ENCODE results near the gene ZNF117.
"Not testable (repeated sequence)": the region's sequence is repeated elsewhere in the genome, so short reads cannot be mapped to it uniquely, and the experiment has no call there.

The ZNF117 gene

DNA sequence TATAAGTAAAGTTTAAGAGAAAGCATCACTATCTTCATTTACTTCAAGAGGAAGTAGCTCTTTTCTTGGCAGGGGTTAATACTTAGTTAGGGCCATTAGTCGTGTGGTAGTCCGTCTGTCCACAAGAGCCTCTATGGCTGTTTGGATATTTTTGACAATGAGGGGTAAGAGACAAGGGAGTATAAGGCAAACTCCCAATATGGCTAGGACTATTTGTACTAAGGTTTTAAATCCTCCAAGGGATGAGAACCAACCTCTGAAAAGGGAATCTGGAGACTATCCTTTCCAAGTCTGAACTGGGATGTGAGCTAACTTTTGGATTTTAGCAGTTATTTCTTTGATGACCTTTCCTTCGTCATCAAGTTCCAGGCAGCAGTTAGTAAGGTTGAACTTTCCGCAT is at the start of gene ZNF117:
Gene ZNF117, minus strand, starts transcription at position 101 of the 400 bp plus-strand sequence.
- H3K4me3 ChIP-seq (ENCODE audit: control insufficient read depth, low read depth, low read length) = no peak within 1 kb of the TSS
- TF ChIP-seq CTCF (IDR thresholded peaks at IDR 0.05; ENCODE audit: control insufficient read depth, insufficient read depth, low read depth, low read length, missing control alignments) = no peak
- DNase-seq (ENCODE audit: low read depth) = no peak

DNA sequence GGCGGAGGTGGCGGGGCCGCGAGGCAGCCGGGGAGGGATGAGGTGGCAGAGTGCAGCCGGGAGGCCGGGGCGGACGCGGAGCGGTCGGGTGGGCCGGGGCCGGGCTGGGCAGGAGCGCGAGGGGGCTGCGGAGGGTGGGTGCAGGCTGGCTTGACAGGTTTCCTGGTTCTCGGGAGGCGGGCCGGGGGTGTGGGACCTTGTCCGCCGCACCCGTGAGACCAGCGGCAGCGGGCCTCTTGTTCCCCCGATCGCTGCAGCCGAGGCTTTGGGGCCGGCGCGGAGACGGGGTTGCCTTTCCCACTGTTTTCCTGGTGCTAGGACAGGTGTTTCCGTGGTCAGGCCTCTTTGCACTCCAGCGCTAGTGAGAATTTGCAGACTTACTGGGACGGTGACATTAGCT is 47.9 kb upstream of the ZNF117 start:
- not testable (repeated sequence) for DNase-seq (ENCODE audit: low read depth)
- peak overlapping the region; percentile 78 for H3K4me3 ChIP-seq (ENCODE audit: control insufficient read depth, low read depth, low read length)

DNA sequence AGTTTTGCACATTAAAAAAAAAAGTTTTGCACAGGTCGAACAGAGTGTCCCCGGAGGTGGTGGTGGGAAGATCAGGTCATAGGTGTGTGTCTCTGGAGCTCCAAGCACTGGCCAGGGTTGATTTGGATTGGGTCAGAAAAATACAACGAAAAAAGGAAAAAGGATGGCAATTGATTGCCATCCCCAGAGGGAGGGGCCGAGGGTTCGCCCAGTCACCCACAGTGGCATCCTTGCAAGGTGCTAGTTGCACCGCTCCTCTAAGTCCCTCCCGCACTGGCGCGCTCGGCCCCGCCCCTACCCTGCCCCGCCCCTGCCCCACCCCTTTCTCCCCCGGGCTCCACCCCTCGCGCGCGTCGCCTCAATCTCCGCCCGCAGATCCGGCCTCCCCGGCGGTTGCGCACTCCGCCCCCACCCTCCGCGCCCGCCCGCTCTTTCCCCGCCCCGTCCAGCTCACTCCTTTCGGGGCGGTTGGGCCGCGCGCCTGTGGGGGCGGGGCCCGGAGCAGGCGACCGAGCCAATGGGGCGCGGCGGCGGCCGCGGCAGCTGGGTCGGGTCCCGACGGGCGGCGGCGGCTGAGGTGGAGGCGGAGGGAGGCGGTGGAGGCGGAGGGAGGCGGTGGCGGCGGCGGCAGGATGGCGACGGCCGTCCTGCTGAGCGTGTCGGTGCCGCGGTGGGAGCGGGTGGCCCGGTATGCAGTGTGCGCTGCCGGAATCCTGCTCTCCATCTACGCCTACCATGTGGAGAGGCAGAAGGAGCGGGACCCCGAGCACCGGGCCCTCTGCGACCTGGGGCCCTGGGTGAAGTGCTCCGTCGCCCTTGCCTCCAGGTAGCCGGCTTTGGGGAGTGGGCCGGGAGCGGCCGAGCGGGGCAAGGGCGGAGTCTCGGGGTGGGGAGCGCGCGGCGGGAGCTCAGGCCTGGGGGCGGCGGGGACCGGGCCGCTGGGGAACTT is 47.2 kb upstream of the ZNF117 start:
- peak overlapping the region; percentile 78 for H3K4me3 ChIP-seq (ENCODE audit: control insufficient read depth, low read depth, low read length)
- TF ChIP-seq CTCF (IDR thresholded peaks at IDR 0.05; ENCODE audit: control insufficient read depth, insufficient read depth, low read depth, low read length, missing control alignments) = no peak
- peak; percentile 57 for DNase-seq (ENCODE audit: low read depth)

GRCh38 chr7:65036526-65036925 is 45.7 kb upstream of the ZNF117 start:
- H3K4me3 ChIP-seq (ENCODE audit: control insufficient read depth, low read depth, low read length); DNase-seq (ENCODE audit: low read depth): not testable (repeated sequence)

DNA sequence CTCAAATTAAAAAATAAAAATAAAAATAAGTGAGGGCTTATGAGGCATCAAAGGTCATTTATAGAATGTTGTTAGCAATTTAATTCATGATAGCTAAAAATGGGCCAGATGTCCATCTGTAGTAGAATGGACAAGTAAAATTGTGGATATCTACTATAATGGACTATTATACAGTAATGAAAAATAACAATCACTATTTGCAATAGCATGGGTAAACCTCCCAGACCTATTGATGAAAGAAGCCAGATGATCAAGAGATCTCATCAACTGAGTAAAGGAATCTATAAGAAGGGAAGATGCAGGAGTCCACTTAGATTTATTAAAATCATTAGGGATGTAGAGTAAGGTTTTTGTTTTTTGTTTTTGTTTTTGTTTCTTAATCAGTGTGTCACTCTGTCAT is 44.6 kb upstream of the ZNF117 start:
- H3K4me3 ChIP-seq (ENCODE audit: control insufficient read depth, low read depth, low read length); DNase-seq (ENCODE audit: low read depth): not testable (repeated sequence)

DNA sequence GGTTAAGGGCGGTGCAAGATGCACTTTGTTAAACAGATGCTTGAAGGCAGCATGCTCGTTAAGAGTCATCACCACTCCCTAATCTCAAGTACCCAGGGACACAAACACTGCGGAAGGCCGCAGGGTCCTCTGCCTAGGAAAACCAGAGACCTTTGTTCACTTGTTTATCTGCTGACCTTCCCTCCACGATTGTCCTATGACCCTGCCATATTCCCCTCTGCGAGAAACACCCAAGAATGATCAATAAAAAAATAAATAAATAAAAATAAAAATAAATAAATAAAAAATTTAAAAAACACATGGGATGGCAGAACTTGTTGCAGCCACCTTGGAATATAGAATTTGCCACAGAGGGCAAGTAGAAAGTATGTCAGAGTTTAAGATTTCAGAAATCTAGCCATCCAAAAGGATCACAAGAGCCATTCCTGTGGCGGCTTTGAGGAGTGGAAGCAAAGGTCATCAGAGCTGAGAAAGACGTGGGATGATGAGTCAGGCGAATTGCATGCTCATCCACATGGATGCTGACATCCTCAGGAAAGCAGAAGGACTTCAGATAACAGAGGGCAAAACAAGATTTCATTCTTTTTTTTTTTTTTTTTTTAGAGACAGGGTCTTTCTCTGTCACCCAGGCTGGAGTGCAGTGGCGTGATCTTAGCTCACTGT is 43.4 kb upstream of the ZNF117 start:
- H3K4me3 ChIP-seq (ENCODE audit: control insufficient read depth, low read depth, low read length) = not testable (repeated sequence)
- peak; percentile 17 for DNase-seq (ENCODE audit: low read depth)

- not testable (repeated sequence) for H3K4me3 ChIP-seq (ENCODE audit: control insufficient read depth, low read depth, low read length); DNase-seq (ENCODE audit: low read depth)
These were observed 42.6 kb upstream of the ZNF117 start for GRCh38 chr7:65033391-65033790.

GRCh38 chr7:65025023-65025422 is 34.2 kb upstream of the ZNF117 start:
- H3K4me3 ChIP-seq (ENCODE audit: control insufficient read depth, low read depth, low read length); DNase-seq (ENCODE audit: low read depth): not testable (repeated sequence)

DNA sequence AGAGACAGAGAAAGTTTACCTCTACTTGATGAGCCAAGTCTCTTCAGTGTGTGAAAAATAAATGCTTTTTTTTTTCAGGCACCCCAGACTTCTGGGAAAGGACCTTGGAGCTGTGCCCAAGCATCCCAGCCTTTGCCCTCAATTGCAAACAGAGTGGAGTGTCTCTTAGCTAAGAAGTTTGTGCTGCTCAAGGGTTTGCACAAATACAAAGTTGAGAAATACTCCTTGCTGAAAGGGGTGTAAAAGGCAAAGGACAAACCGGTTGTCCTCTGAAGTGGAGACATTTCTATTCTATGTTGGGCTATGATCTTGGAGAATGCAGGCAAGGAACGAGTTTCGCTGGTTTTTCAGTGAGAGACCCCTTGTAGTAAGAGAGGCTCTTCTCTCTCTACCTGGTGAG is 30.1 kb upstream of the ZNF117 start:
- DNase-seq (ENCODE audit: low read depth); H3K4me3 ChIP-seq (ENCODE audit: control insufficient read depth, low read depth, low read length): not testable (repeated sequence)

- not testable (repeated sequence) for H3K4me3 ChIP-seq (ENCODE audit: control insufficient read depth, low read depth, low read length); DNase-seq (ENCODE audit: low read depth)
These were observed 19.0 kb upstream of the ZNF117 start for GRCh38 chr7:65009881-65010280.

DNA sequence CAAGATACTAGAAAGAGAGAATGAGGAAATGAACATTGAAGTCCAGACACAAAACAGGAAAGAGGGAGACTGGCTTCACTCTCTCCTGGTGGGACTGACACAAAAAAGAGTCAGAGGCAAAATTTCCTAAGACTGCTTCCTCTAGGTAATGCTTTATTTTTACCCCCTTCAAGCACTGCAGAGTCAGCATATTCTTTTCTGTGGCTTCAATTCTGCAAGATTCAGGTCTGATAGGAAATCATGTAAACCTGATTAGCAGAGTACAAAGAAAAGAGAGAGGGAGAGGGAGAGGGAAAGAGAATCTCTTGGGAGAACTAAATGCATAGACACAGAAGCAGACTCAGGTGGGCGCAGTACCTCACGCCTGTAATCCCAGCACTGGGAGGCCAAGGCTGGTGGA is 18.6 kb upstream of the ZNF117 start:
- not testable (repeated sequence) for DNase-seq (ENCODE audit: low read depth); H3K4me3 ChIP-seq (ENCODE audit: control insufficient read depth, low read depth, low read length)

- not testable (repeated sequence) for DNase-seq (ENCODE audit: low read depth)
These were observed 16.2 kb upstream of the ZNF117 start for GRCh38 chr7:65007036-65007435.

More at GRCh38 chr7:65007036-65007435, 16.2 kb upstream of the ZNF117 start:
- not testable (repeated sequence) for H3K4me3 ChIP-seq (ENCODE audit: control insufficient read depth, low read depth, low read length)

All from AG09309 (cell line).